A549 (cell line): Measurements from ENCODE around the gene IPO11. TPM values are rescaled to one million over a fixed set of nuclear protein-coding genes. Genes with fewer than 3 reads are reported as not detected.
"Not testable (repeated sequence)": the region's sequence is repeated elsewhere in the genome, so short reads cannot be mapped to it uniquely, and the experiment has no call there.

ENCODE experiments used
- ATAC-seq, 2 experiments: fragments of 200-7000 bp in 1 of 2; fragments of >200 bp in 1 of 2; cut with Nextera tagmentation in 1 of 2; cut with Tn5 transposase in 1 of 2; 3 replicates each; pipeline versions ENCODE4 v1.8.0 to v1.9.1; 2018 to 2020; ENCODE audit warnings: mild to moderate bottlenecking in 1 of 2, moderate library complexity in 1 of 2
- CTCF ChIA-PET: fragments of 300-600 bp; sonication (Branson Sonifier 250); formaldehyde crosslinking; extraction: SDS; loops from one replicate; lab custom pipeline; 2021; ENCODE audit warnings: antibody characterized with exemption, inconsistent platforms; lab: Yijun Ruan, JAX
- POLR2A ChIA-PET: fragments of 350-600 bp; formaldehyde crosslinking; extraction: SDS; loops from one replicate; lab custom pipeline; 2021; ENCODE audit warnings: antibody characterized with exemption, inconsistent platforms; lab: Yijun Ruan, JAX
- DNase-seq, 2 experiments: peaks; one replicate each; pipeline versions ENCODE4 v3.0.0 to v3.0.0-alpha.2; 2011 to 2016; ENCODE audit warnings: low read depth in 1 of 2, low spot score in 1 of 2
- FAIRE-seq: peaks from 2 replicates; lab custom pipeline; 2011; peaks lifted over from hg19 to GRCh38; lab: Jason Lieb, UNC
- H3K27ac ChIP-seq, 2 experiments: fragments of >200 bp; sonication (Bioruptor Twin); formaldehyde crosslinking; 3 replicates each; pipeline ENCODE4 v1.5.1; 2016 to 2017
- H3K4me1 ChIP-seq: fragments of >200 bp; sonication (Bioruptor Twin); formaldehyde crosslinking; 3 replicates; pipeline ENCODE4 v1.6.1; 2016
- H3K4me2 ChIP-seq: fragments of >200 bp; sonication (Bioruptor Twin); formaldehyde crosslinking; 3 replicates; pipeline ENCODE4 v1.6.1; 2016
- H3K4me3 ChIP-seq: fragments of >200 bp; sonication (Bioruptor Twin); formaldehyde crosslinking; 3 replicates; pipeline ENCODE4 v1.5.1; 2016
- H3K9me3 ChIP-seq: fragments of >200 bp; sonication (Bioruptor Twin); formaldehyde crosslinking; 3 replicates; pipeline ENCODE4 v1.6.1; 2016
- BCL3 ChIP-seq: fragments of >200 bp; sonication (Bioruptor Twin); formaldehyde crosslinking; IDR thresholded peaks from 3 replicates; pipeline ENCODE4 v1.6.1; 2016
- BHLHE40 ChIP-seq: IDR thresholded peaks from 2 replicates; pipeline ENCODE4 v1.6.1; 2012; ENCODE audit warnings: low read depth, low read length, inconsistent platforms
- CBX8 ChIP-seq: fragments of 200-600 bp; sonication (generic); IDR thresholded peaks from 2 replicates; pipeline ENCODE4 v1.6.1; 2016
- CEBPB ChIP-seq, 2 experiments: fragments of >200 bp in 1 of 2; sonication (Bioruptor Twin) in 1 of 2; formaldehyde crosslinking in 1 of 2; IDR thresholded peaks; 2 replicates each; pipeline ENCODE4 v1.6.1; 2012 to 2016
- EHMT2 ChIP-seq: fragments of 200-600 bp; sonication (generic); IDR thresholded peaks from 2 replicates; pipeline ENCODE4 v1.6.1; 2016; ENCODE audit warnings: antibody characterized with exemption, low read depth, mild to moderate bottlenecking, moderate library complexity
- HDAC2 ChIP-seq: fragments of 200-600 bp; sonication (generic); IDR thresholded peaks from 2 replicates; pipeline ENCODE4 v1.6.1; 2016
- HES2 ChIP-seq: fragments of >200 bp; sonication (Bioruptor Twin); formaldehyde crosslinking; IDR thresholded peaks from 2 replicates; pipeline ENCODE4 v1.6.1; 2016
- HEYL ChIP-seq: fragments of 250-450 bp; sonication (Bioruptor Pico); IDR thresholded peaks from 2 replicates; pipeline ENCODE4 v1.8.0; 2021; ENCODE audit warnings: mild to moderate bottlenecking, moderate library complexity
- HMGXB4 ChIP-seq: fragments of 250-450 bp; sonication (Bioruptor Pico); IDR thresholded peaks from 2 replicates; pipeline ENCODE4 v1.5.0; 2021; ENCODE audit warnings: mild to moderate bottlenecking, moderate library complexity, borderline replicate concordance
- HOXB13 ChIP-seq: fragments of 250-450 bp; sonication (Bioruptor Pico); IDR thresholded peaks from 2 replicates; pipeline ENCODE4 v1.5.0; 2020; ENCODE audit warnings: low read depth, mild to moderate bottlenecking, moderate library complexity
- HOXB5 ChIP-seq: fragments of 250-450 bp; sonication (Bioruptor Pico); IDR thresholded peaks from 2 replicates; pipeline ENCODE4 v1.5.0; 2020; ENCODE audit warnings: mild to moderate bottlenecking, moderate library complexity
- MAFK ChIP-seq: fragments of 450-650 bp; IDR thresholded peaks from 2 replicates; pipeline ENCODE4 v1.6.1; 2014; ENCODE audit not compliant: partially characterized antibody
- MAX ChIP-seq: IDR thresholded peaks from 2 replicates; pipeline ENCODE4 v1.6.1; 2012
- NFE2L2 ChIP-seq: fragments of 150-350 bp; conservative IDR thresholded peaks from 2 replicates; pipeline ENCODE4 v1.6.1; 2014; ENCODE audit warnings: low read length
- NPAS2 ChIP-seq: fragments of 250-450 bp; sonication (Bioruptor Pico); IDR thresholded peaks from 2 replicates; pipeline ENCODE4 v1.8.0; 2022; ENCODE audit warnings: mild to moderate bottlenecking, moderate library complexity, borderline replicate concordance
- REST ChIP-seq: fragments of 200-600 bp; sonication (generic); IDR thresholded peaks from 2 replicates; pipeline ENCODE4 v1.6.1; 2016; ENCODE audit warnings: antibody characterized with exemption, mild to moderate bottlenecking, moderate library complexity
- RFX5 ChIP-seq: fragments of 450-650 bp; IDR thresholded peaks from 2 replicates; pipeline ENCODE4 v1.7.1; 2014; ENCODE audit warnings: antibody characterized with exemption, mild to moderate bottlenecking, moderate library complexity
- RNF2 ChIP-seq: fragments of 200-600 bp; sonication (generic); IDR thresholded peaks from 2 replicates; pipeline ENCODE4 v1.6.1; 2016; ENCODE audit warnings: low read depth, mild to moderate bottlenecking, antibody characterized with exemption, moderate library complexity, borderline replicate concordance
- ZFP36 ChIP-seq: fragments of 450-650 bp; IDR thresholded peaks from 2 replicates; pipeline ENCODE4 v1.6.1; 2014; ENCODE audit warnings: borderline replicate concordance; ENCODE audit not compliant: partially characterized antibody
- WGBS: methylation state at CpG from one replicate; pipeline ENCODE4 v1.1.6; 2017; ENCODE audit errors: missing lambda C conversion rate; 5-methylcytosine and 5-hydroxymethylcytosine counted together
- polyA plus RNA-seq, 4 experiments: library from polyadenylated mRNA; depleted of rRNA in 3 of 4; stranded (reverse); fragments of >200 nt; fragmentation: RNase III in 1 of 4; extraction: RNeasy Plus Mini Kit Qiagen cat#74134 plus additional on column Dnase treatment in 1 of 4; gene quantifications; 2 replicates in 3 of 4; 3 replicates in 1 of 4; pipeline ENCODE4 v1.2.3, GENCODE V29; 2011 to 2017

The IPO11 gene
- polyA plus RNA-seq, 2 of the 4 experiments (the other 2 are of a cell fraction) = 20.7 to 33.0 TPM

GRCh38 chr5:62561896-62562295 is 149.3 kb downstream of the IPO11 start:
- H3K9me3 ChIP-seq = no peaks in the 10 kb centered on the region
- FAIRE-seq (no peak), DNase-seq (no peak), ATAC-seq (no peak)
- no peak overlapping the region for H3K4me3 ChIP-seq
- no peak overlapping the region for H3K27ac ChIP-seq
- ChIA-PET POLR2A (no interaction called here), CTCF (no interaction called here)
- no peak overlapping the region for H3K4me2 ChIP-seq
- 86% methylated on average over 1 of the region's 1 CpG for WGBS
- no peaks in the 10 kb centered on the region for H3K4me1 ChIP-seq
- TF ChIP-seq HES2 (no peak), MAFK (peak; percentile 96), BCL3 (no peak)

GRCh38 chr5:62562867-62563266 is 150.3 kb downstream of the IPO11 start:
- no peaks in the 10 kb centered on the region for H3K4me1 ChIP-seq
- DNase-seq (no peak), FAIRE-seq (peak; percentile 65), ATAC-seq (no peak)
- H3K9me3 ChIP-seq = peaks cover 6% of the 10 kb centered on the region; the same call in 2 of the 3 replicates
- no peak overlapping the region for H3K4me2 ChIP-seq
- CTCF ChIA-PET = no interaction called here
- H3K4me3 ChIP-seq = no peak overlapping the region
- TF ChIP-seq EHMT2 = no peak
- TF ChIP-seq ZFP36 = no peak
- no peak for TF ChIP-seq REST
- no peak for TF ChIP-seq HEYL (CRISPR knock-in tag)
- no peak for TF ChIP-seq HDAC2
- TF ChIP-seq MAX = no peak
- no peak for TF ChIP-seq RFX5
- no peak for TF ChIP-seq RNF2
- no peak for TF ChIP-seq HOXB13 (CRISPR knock-in tag)
- no peak for TF ChIP-seq HOXB5 (CRISPR knock-in tag)
- no peak for TF ChIP-seq NPAS2 (CRISPR knock-in tag)
- POLR2A ChIA-PET = no interaction called here
- no peak overlapping the region for H3K27ac ChIP-seq
- WGBS = 86% methylated on average over 1 of the region's 1 CpG

- Histone ChIP-seq H3K4me2 (no peak overlapping the region), H3K27ac (no peak overlapping the region), H3K4me1 (no peaks in the 10 kb centered on the region), H3K4me3 (no peak overlapping the region), H3K9me3 (peaks cover 10% of the 10 kb centered on the region; the same call in 2 of the 3 replicates)
- 94% methylated on average over 2 of the region's 2 CpGs for WGBS
- DNase-seq (no peak), ATAC-seq (no peak), FAIRE-seq (no peak)
- ChIA-PET POLR2A (no interaction called here), CTCF (no interaction called here)
- no peak for TF ChIP-seq HMGXB4 (CRISPR knock-in tag)
- TF ChIP-seq NPAS2 (CRISPR knock-in tag) = no peak
- TF ChIP-seq BHLHE40 = no peak
- TF ChIP-seq NFE2L2 = no peak
- TF ChIP-seq CBX8 = no peak
- TF ChIP-seq CEBPB (IDR thresholded peaks at IDR 0.05) = no peak
Observed at GRCh38 chr5:62564101-62564500, 151.5 kb downstream of the IPO11 start.

- CTCF ChIA-PET, ATAC-seq, DNase-seq, POLR2A ChIA-PET, H3K4me1 ChIP-seq, H3K27ac ChIP-seq, H3K4me3 ChIP-seq, FAIRE-seq, H3K4me2 ChIP-seq: not testable (repeated sequence)
- 58% methylated on average over 3 of the region's 3 CpGs for WGBS
- H3K9me3 ChIP-seq = peaks cover 10% of the 10 kb centered on the region; the same call in 2 of the 3 replicates
Observed at GRCh38 chr5:62565740-62566139, 153.2 kb downstream of the IPO11 start.
